C4-2B (cell line): ENCODE measurements around the gene BPIFA1.

Experiments
- CTCF ChIP-seq: fragments of 450-650 bp; conservative IDR thresholded peaks from 2 replicates; pipeline ENCODE4 v1.5.1; 2017; ENCODE audit warnings: mild to moderate bottlenecking
- ZFX ChIP-seq: fragments of 450-650 bp; IDR thresholded peaks from 2 replicates; pipeline ENCODE4 v1.6.1; 2017

- no peak for TF ChIP-seq CTCF
- no peak for TF ChIP-seq ZFX
Observed at GRCh38 chr20:33249456-33249855, 13.7 kb downstream of the BPIFA1 start.
